ENCODE data around the gene AEN. TPM values are rescaled to one million over a fixed set of nuclear protein-coding genes. Genes with fewer than 3 reads are reported as not detected.
A peak's percentile ranks its signal among the peaks of the same experiment; 100 is the strongest.

The AEN gene
- total RNA-seq, 1 experiment from 2014 or later, result 36.2 TPM

GRCh38 chr15:88624971-88625490, 3.9 kb downstream of the AEN start:
- DNase-seq (ENCODE audit: low read depth, low spot score) (no peak), ATAC-seq (no peak)
- peaks cover 90% of the 10 kb centered on the region for H3K79me2 ChIP-seq (ENCODE audit: insufficient read depth, low read length)
- H2AFZ ChIP-seq (ENCODE audit: low read depth, low read length, poor library complexity, severe bottlenecking), result no peak overlapping the region
- CTCF ChIA-PET, result interaction anchor here (0.9 to 1.5 kb wide), 3 partner anchors 9 to 209 kb away, joined by 3 to 7 read pairs (median 5); partner anchors contain the start of gene ISG20
- H3K27ac ChIP-seq (ENCODE audit: low read depth, low read length), result no peak overlapping the region
- no peaks in the 10 kb centered on the region for H3K27me3 ChIP-seq (ENCODE audit: insufficient read depth, low read length)
- H3K9me3 ChIP-seq (ENCODE audit: control insufficient read depth in 1 of 2, insufficient read depth in 1 of 2, low read depth in 1 of 2, low read length in 2 of 2), result no peaks in the 10 kb centered on the region
- H3K4me1 ChIP-seq (ENCODE audit: control insufficient read depth in 1 of 2, insufficient read depth in 2 of 2, low read length in 2 of 2), result peaks cover 15 to 62% of the 10 kb centered on the region in 2 experiments
- RAD21 ChIA-PET (ENCODE audit: low non-redundant PET in 1 of 2, low total read pairs in 2 of 2, uncharacterized antibody in 2 of 2, unreplicated experiment in 2 of 2), result interaction anchor here in 1 of 2 experiments (1.2 kb wide), 1 partner anchor 13 kb away, joined by 3 read pairs; no protein-coding TSS in a partner anchor
- no peaks in the 10 kb centered on the region for H3K9me2 ChIP-seq (ENCODE audit: insufficient read depth)
- BruUV-seq (replicated peaks), result no TSS peak
- no peak overlapping the region for H3K4me2 ChIP-seq (ENCODE audit: low read length)
- intact Hi-C loops (cut with micrococcal nuclease), result no loop called here
- peaks cover 20 to 43% of the 10 kb centered on the region in 2 experiments for H3K36me3 ChIP-seq (ENCODE audit: control insufficient read depth in 1 of 2, insufficient read depth in 2 of 2, low read length in 2 of 2)
- no peak for TF ChIP-seq ZBTB33 (IDR thresholded peaks at IDR 0.05; ENCODE audit: extremely low read depth, insufficient replicate concordance, low read length)
- TF ChIP-seq EGR1 (IDR thresholded peaks at IDR 0.05; ENCODE audit: low read depth), result no peak
- no peak overlapping the region for H3K9ac ChIP-seq (ENCODE audit: low read length)
- POLR2A ChIA-PET, result no interaction called here
- H3K4me3 ChIP-seq (replicated peaks in 1 of 2; ENCODE audit: low read depth in 1 of 2, low read length in 2 of 2), result no peak overlapping the region
- H4K20me1 ChIP-seq (ENCODE audit: insufficient read depth), result peaks cover 38% of the 10 kb centered on the region; the same call in 1 of the 2 replicates

GRCh38 chr15:88625943-88626741, 5.0 kb downstream of the AEN start:
- ChIA-PET CTCF (no interaction called here), RAD21 (ENCODE audit: low non-redundant PET in 1 of 2, low total read pairs in 2 of 2, uncharacterized antibody in 2 of 2, unreplicated experiment in 2 of 2) (no interaction called here), POLR2A (interaction anchor here (1.0 kb wide), 1 partner anchor 13 kb away, joined by 3 read pairs; the partner anchor contains the start of gene ISG20)
- Histone ChIP-seq H3K27me3 (ENCODE audit: insufficient read depth, low read length) (no peaks in the 10 kb centered on the region), H3K9ac (ENCODE audit: low read length) (no peak overlapping the region), H3K36me3 (ENCODE audit: control insufficient read depth in 1 of 2, insufficient read depth in 2 of 2, low read length in 2 of 2) (peaks cover 25 to 55% of the 10 kb centered on the region in 2 experiments), H3K79me2 (ENCODE audit: insufficient read depth, low read length) (peaks cover 100% of the 10 kb centered on the region), H4K20me1 (ENCODE audit: insufficient read depth) (peaks cover 44% of the 10 kb centered on the region; the same call in 1 of the 2 replicates), H3K4me2 (ENCODE audit: low read length) (peak overlapping the region; percentile 1; the same call in 1 of the 2 replicates), H3K27ac (ENCODE audit: low read depth, low read length) (no peak overlapping the region), H3K4me3 (replicated peaks in 1 of 2; ENCODE audit: low read depth in 1 of 2, low read length in 2 of 2) (no peak overlapping the region), H2AFZ (ENCODE audit: low read depth, low read length, poor library complexity, severe bottlenecking) (no peak overlapping the region), H3K9me2 (ENCODE audit: insufficient read depth) (no peaks in the 10 kb centered on the region), H3K9me3 (ENCODE audit: control insufficient read depth in 1 of 2, insufficient read depth in 1 of 2, low read depth in 1 of 2, low read length in 2 of 2) (no peaks in the 10 kb centered on the region), H3K4me1 (ENCODE audit: control insufficient read depth in 1 of 2, insufficient read depth in 2 of 2, low read length in 2 of 2) (peaks cover 11 to 55% of the 10 kb centered on the region in 2 experiments)
- DNase-seq (ENCODE audit: low read depth, low spot score), result no peak
- intact Hi-C loops (cut with micrococcal nuclease), result no loop called here
- no peak for ATAC-seq
- no peak for TF ChIP-seq EGR1 (IDR thresholded peaks at IDR 0.05; ENCODE audit: low read depth)
- no peak for TF ChIP-seq EZH2phosphoT487 (IDR thresholded peaks at IDR 0.05; ENCODE audit: borderline replicate concordance)
- TF ChIP-seq ZNF274 (IDR thresholded peaks at IDR 0.05; ENCODE audit: low read depth, low read length), result no peak
- no TSS peak for BruUV-seq (replicated peaks)
